Suprapubic skin (tissue), 4 donors: ENCODE measurements around the gene CLDN22. TPM values are rescaled to one million over a fixed set of nuclear protein-coding genes. Genes with fewer than 3 reads are reported as not detected.

Source experiments
- DNase-seq, 2 donors: peaks; one replicate each; pipeline ENCODE4 v3.0.0-alpha.2; 2019; ENCODE audit warnings: low spot score in 2 of 2
- H3K27ac ChIP-seq: fragments of 200-600 bp; sonication (generic); one replicate; pipeline ENCODE4 v1.5.1; 2019
- H3K27me3 ChIP-seq: fragments of 200-600 bp; sonication (generic); one replicate; pipeline ENCODE4 v1.5.1; 2019
- H3K36me3 ChIP-seq: fragments of 200-600 bp; sonication (generic); one replicate; pipeline ENCODE4 v1.5.1; 2019
- H3K4me1 ChIP-seq: fragments of 200-600 bp; sonication (generic); one replicate; pipeline ENCODE4 v1.5.1; 2019
- H3K4me3 ChIP-seq: fragments of 200-600 bp; sonication (generic); one replicate; pipeline ENCODE4 v1.5.1; 2019; ENCODE audit warnings: mild to moderate bottlenecking
- H3K9me3 ChIP-seq: fragments of 200-600 bp; sonication (generic); one replicate; pipeline ENCODE4 v1.5.1; 2019
- EP300 ChIP-seq: sonication (generic); formaldehyde crosslinking; IDR thresholded peaks from one replicate; pipeline ENCODE4 v1.6.1; 2017; ENCODE audit warnings: antibody characterized with exemption
- POLR2A ChIP-seq, 2 donors: fragments of 450-650 bp; IDR thresholded peaks; one replicate each; pipeline ENCODE4 v1.6.1; 2017; ENCODE audit warnings: antibody characterized with exemption in 2 of 2, mild to moderate bottlenecking in 2 of 2, moderate library complexity in 2 of 2
- POLR2AphosphoS5 ChIP-seq, 3 donors: sonication (generic); formaldehyde crosslinking; IDR thresholded peaks; one replicate each; pipeline ENCODE4 v1.6.1; 2017; ENCODE audit warnings: antibody characterized with exemption in 3 of 3
- WGBS: methylation state at CpG from one replicate; pipeline ENCODE4 v1.1.5; 2018; 5-methylcytosine and 5-hydroxymethylcytosine counted together
- total RNA-seq, 4 donors: library from RNA; depleted of rRNA; stranded (reverse); fragments of >200 nt; gene quantifications; one replicate each; pipeline ENCODE4 v1.1.0, GENCODE V29; 2016
- TF ChIP-seq, protein P1 (sequence below), 2 donors: fragments of 200-600 bp in 1 of 2; fragments of 450-650 bp in 1 of 2; sonication (generic) in 1 of 2; IDR thresholded peaks; one replicate each; pipeline ENCODE4 v1.5.1; 2016 to 2019; ENCODE audit warnings: antibody characterized with exemption in 2 of 2, mild to moderate bottlenecking in 1 of 2, moderate library complexity in 1 of 2

CLDN22 gene
- total RNA-seq, 4 donors from 2014 or later, result not detected

DNA sequence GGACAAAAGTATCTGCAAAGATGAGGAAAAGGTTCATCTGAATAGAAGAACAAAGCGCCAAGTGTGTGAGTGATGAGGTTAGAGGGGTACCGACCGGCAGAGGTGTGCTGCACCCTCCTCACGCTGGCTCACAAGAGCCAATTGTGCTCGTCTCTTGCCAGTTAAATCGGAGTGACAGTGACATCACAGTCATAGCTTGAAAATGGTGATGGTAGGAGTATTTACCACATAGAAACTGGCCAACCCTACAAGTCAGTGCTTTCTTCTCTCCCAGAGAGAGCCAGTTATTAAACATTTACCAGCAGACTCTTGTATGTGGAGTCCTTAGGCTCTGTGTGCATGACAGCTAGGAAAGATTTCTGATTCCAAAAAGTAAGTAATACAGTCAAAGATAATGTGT lies 32.4 kb downstream of the CLDN22 start:
- TF ChIP-seq POLR2A (IDR thresholded peaks at IDR 0.05) (no peak), EP300 (no peak)
- DNase-seq, result no peak
- Histone ChIP-seq H3K27ac (no peak overlapping the region), H3K9me3 (no peaks in the 10 kb centered on the region), H3K27me3 (no peaks in the 10 kb centered on the region), H3K4me1 (no peaks in the 10 kb centered on the region), H3K36me3 (peaks cover 65% of the 10 kb centered on the region), H3K4me3 (no peak overlapping the region)
- 89% methylated on average over 6 of the region's 6 CpGs for WGBS

DNA sequence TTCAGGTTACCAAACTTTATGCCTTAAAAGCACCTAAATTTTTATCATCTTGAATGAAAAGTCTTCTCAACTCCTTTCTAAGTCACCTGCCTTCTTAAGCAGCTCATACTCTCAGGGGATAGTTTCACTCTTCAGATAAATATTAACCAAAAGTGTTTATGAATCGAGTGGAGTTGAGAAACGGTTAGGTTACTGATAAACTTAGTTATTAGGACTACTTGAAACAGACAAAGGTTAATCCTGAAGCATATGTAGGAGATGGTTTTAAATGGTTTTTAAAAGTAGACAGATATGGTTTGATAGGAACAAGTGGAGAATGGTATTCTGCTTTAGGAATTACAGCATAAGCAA lies 32.8 kb downstream of the CLDN22 start:
- H3K27ac ChIP-seq, result no peak overlapping the region
- H3K36me3 ChIP-seq, result peaks cover 69% of the 10 kb centered on the region
- H3K4me3 ChIP-seq, result no peak overlapping the region
- TF ChIP-seq POLR2A (IDR thresholded peaks at IDR 0.05) (no peak), EP300 (no peak), POLR2AphosphoS5 (IDR thresholded peaks at IDR 0.05) (no peak)
- TF ChIP-seq, protein P1, sequence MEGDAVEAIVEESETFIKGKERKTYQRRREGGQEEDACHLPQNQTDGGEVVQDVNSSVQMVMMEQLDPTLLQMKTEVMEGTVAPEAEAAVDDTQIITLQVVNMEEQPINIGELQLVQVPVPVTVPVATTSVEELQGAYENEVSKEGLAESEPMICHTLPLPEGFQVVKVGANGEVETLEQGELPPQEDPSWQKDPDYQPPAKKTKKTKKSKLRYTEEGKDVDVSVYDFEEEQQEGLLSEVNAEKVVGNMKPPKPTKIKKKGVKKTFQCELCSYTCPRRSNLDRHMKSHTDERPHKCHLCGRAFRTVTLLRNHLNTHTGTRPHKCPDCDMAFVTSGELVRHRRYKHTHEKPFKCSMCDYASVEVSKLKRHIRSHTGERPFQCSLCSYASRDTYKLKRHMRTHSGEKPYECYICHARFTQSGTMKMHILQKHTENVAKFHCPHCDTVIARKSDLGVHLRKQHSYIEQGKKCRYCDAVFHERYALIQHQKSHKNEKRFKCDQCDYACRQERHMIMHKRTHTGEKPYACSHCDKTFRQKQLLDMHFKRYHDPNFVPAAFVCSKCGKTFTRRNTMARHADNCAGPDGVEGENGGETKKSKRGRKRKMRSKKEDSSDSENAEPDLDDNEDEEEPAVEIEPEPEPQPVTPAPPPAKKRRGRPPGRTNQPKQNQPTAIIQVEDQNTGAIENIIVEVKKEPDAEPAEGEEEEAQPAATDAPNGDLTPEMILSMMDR (IDR thresholded peaks at IDR 0.05), result no peak
- no peaks in the 10 kb centered on the region for H3K9me3 ChIP-seq
- 96% methylated on average over 2 of the region's 2 CpGs for WGBS
- H3K27me3 ChIP-seq, result no peaks in the 10 kb centered on the region
- no peaks in the 10 kb centered on the region for H3K4me1 ChIP-seq
- DNase-seq, result no peak

DNA sequence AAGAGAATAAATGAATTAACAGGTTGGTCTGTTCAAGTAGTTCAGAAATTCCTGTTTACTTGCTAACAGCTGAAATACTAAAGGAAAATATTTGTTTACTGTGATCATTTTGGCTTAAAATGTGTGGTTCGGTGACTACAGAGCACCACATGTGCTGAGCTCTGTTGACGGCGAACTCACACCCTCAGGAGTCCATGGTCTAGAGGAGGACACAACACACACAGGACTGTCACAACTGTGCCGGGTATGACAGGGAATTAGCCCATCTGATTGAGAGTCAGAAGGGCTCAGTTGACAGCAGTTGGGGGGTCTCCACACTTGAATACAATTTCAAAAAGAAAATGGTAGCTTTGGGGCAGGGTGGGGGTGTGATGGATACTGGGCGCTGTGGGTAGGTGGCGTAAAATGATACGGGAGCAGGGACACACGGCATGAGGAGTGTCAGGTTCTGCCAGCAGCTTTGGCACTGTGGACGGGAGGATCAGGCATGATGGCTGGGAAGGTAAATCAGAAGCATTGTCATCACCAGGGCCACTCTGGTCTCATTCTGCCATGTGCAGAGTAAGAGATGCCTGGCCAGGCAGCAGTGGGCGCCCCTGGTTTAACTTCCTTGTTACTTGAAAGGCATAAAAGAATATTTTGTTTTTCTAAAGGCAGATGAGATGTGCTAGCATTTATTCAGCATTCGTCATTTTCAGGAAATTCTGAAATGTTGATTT lies 33.3 kb downstream of the CLDN22 start:
- H3K27me3 ChIP-seq, result no peaks in the 10 kb centered on the region
- no peaks in the 10 kb centered on the region for H3K9me3 ChIP-seq
- H3K36me3 ChIP-seq, result peaks cover 75% of the 10 kb centered on the region
- 95% methylated on average over 11 of the region's 11 CpGs for WGBS
- H3K4me1 ChIP-seq, result no peaks in the 10 kb centered on the region
- H3K4me3 ChIP-seq, result no peak overlapping the region
- H3K27ac ChIP-seq, result no peak overlapping the region
- DNase-seq, result no peak
- TF ChIP-seq, protein P1 (IDR thresholded peaks at IDR 0.05), result no peak
- no peak for TF ChIP-seq POLR2AphosphoS5 (IDR thresholded peaks at IDR 0.05)
- no peak for TF ChIP-seq POLR2A (IDR thresholded peaks at IDR 0.05)
- TF ChIP-seq EP300, result no peak

DNA sequence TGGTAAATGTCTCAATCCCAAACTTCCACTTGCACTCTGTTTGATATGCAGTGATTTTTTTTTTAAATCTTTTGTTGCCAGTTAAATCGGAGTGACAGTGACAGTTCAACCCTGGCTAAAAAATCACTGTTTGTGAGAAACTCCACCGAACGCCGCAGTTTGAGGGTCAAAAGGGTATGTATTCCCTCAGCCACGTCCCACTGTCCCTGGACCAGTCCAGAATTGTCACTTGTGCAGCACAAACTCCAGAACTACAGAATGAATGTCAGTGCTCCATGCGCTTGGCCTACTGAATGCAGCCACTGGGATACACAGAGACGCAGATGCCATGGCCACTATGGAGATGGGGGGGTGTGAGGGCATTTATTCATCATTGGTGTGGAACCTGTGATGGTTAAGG lies 34.2 kb downstream of the CLDN22 start:
- 90% methylated on average over 7 of the region's 7 CpGs for WGBS

DNA sequence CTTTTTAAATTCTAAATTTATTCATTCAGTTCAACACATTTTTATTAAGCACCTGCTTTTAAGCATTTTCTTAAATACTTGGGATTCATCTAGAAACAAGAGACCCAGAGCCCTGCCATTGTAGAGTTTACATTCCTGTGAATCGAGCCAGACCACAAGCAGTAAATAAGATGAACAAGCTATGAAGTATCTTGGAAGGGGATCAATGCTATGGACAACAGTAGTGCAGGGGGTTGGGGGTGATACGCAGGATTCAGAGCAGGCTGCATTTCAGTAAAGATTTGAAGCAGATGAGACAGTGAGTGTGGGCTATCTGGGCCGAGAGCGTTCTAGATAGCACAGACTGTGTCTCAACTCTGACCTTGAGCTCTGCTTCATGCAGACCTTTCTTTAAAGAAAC lies 35.1 kb downstream of the CLDN22 start:
- DNase-seq, result no peak
- TF ChIP-seq, protein P1 (IDR thresholded peaks at IDR 0.05), result no peak
- TF ChIP-seq POLR2A (IDR thresholded peaks at IDR 0.05) (no peak), EP300 (no peak), POLR2AphosphoS5 (IDR thresholded peaks at IDR 0.05) (no peak)
- no peak overlapping the region for H3K4me3 ChIP-seq
- no peaks in the 10 kb centered on the region for H3K9me3 ChIP-seq
- H3K36me3 ChIP-seq, result peaks cover 80% of the 10 kb centered on the region
- no peaks in the 10 kb centered on the region for H3K27me3 ChIP-seq
- H3K27ac ChIP-seq, result no peak overlapping the region
- H3K4me1 ChIP-seq, result no peaks in the 10 kb centered on the region
- 81% methylated on average over 4 of the region's 4 CpGs for WGBS

More for the DNA sequence above, 34.2 kb downstream of the CLDN22 start:
- H3K27ac ChIP-seq, result no peak overlapping the region
- no peaks in the 10 kb centered on the region for H3K9me3 ChIP-seq
- H3K4me1 ChIP-seq, result no peaks in the 10 kb centered on the region
- H3K27me3 ChIP-seq, result no peaks in the 10 kb centered on the region
- TF ChIP-seq POLR2A (IDR thresholded peaks at IDR 0.05) (no peak), EP300 (no peak), POLR2AphosphoS5 (IDR thresholded peaks at IDR 0.05) (no peak)
- TF ChIP-seq, protein P1 (IDR thresholded peaks at IDR 0.05), result no peak
- DNase-seq, result no peak
- no peak overlapping the region for H3K4me3 ChIP-seq
- H3K36me3 ChIP-seq, result peaks cover 76% of the 10 kb centered on the region
